HG03196 (cell line): ENCODE measurements around the gene DDX43.
A peak's percentile ranks its signal among the peaks of the same experiment; 100 is the strongest.
"Not testable (repeated sequence)": the region's sequence is repeated elsewhere in the genome, so short reads cannot be mapped to it uniquely, and the experiment has no call there.

Experiments used
- ATAC-seq: cut with Tn5 transposase; IDR thresholded peaks from one replicate; pipeline ENCODE4 v1.9.1; 2021; ENCODE audit not compliant: unreplicated experiment

Gene DDX43

DNA sequence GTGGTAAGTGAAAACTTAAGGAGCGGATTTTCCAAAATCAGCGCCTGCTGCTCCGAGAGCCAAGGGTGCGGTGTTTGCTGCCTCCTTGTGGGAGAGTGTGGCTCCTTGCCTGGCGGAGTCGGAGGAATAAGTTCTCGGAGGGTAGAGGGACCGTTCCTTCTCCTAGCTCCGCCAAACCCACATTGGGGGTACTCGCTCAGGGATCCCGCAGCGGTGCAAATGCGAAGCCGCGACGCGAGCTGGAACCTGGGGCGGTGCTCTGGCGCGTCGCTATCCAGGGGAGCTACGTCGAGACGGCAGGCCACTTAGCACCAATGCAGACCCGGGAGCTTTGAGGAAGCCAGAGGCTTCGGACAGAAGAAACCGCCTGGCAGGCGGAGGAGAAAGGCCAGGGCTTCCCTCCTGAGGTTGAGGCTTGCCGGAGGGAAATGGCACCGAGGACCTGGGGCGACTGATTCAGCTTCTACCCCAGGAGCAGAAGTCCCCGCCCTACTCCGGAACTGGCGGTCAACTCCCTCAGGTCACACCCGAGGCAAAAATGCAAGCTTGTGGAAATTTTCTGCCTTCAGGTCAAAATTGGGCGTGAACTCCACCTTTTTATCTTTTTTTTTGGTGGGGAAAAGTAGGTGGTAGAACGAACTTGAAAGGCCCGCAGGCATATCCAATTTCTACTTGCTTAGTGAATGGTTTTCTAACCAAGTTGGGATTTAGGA is 5.7 kb upstream of the DDX43 start:
- peak; percentile 81 for ATAC-seq

DNA sequence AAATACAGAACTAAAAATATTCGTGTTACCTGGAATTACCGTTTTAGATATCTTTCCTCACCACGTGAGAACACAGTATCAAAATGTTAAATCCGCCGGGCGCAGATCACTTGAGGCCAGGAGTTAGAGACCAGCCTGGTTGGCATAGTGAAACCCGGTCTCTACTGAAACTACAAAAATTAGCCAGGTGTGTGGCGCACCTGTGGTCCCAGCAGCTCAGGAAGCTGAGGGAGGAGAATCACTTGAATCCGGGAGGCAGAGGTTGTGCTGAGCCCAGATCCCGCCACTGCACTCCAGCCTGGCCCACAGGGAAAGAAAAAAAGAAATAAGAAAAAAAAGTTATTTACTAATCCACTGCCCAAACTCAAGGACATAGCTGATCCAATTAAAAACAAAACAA is 4.8 kb upstream of the DDX43 start:
- ATAC-seq: no peak

DNA sequence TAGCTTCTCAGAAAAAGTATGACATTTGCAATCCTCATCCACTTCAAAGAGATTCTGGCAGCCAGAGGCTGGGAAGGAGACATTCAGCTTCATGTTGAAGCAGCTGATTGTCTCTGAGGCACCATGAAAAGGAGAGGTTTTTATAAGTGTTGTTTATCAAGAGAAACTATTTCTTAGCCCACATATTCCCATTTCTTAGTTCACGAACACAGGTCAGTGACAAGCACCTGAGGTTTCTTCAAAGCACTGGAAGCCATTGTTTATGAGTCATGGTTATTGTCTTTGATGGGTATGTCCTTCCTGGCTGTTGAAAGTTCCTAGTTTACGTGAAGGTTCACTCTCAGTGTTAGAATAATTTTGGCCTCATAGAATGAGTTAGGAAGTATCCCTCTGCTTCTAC is 3.0 kb upstream of the DDX43 start:
- ATAC-seq: no peak

DNA sequence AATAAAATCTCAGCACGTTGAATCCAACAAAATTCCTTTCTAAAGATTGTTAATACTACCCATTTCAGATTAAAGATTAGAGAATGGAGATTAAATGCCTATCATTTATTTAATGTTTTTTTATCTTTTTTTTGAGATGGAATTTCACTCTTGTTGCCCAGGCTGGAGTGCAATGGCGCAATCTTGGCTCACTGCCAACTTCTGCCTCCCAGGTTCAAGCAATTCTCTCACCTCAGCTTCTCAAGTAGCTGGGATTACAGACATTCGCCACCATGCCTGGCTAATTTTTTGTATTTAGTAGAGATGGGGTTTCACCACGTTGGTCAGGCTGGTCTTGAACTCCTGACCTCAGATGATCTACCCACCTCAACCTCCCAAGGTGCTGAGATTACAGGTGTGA is 2.4 kb upstream of the DDX43 start:
- not testable (repeated sequence) for ATAC-seq

DNA sequence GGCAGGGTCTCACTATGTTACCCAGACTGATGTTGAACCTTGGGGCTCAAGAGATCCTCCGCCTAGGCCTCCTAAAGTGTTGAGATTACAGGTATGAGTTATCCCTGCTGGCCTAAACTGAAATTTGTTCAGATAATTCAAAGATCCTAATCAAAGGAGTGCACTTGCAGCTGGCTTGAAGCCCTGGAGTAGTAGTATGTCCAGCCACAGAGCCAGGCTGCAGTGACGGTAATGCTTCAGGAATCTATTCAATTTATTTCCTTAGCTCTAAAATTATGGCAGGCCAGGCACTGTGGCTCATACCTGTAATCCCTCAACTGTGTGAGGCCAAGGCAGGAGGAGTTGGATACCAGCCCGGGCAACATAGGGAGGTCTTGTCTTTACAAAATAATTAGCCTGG is 1.4 kb upstream of the DDX43 start:
- no peak for ATAC-seq

DNA sequence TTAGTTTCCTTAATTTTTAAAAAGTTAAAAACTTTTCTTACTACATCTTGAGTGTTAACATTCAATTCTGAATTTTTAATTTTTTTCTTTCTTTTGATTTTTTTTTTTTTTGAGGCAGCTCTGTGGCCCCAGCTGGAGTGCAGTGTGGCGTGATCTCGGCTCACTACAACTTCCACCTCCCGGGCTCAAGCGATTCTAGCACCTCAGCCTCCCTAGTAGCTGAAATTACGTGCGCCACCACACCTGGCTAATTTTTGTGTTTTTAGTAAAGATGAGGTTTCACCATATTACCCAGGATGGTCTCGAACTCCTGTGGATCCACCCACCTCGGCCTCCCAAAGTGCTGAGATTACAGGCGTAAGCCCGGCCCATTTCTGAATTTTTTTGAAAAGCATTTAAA is 1.2 kb downstream of the DDX43 start:
- ATAC-seq: no peak

DNA sequence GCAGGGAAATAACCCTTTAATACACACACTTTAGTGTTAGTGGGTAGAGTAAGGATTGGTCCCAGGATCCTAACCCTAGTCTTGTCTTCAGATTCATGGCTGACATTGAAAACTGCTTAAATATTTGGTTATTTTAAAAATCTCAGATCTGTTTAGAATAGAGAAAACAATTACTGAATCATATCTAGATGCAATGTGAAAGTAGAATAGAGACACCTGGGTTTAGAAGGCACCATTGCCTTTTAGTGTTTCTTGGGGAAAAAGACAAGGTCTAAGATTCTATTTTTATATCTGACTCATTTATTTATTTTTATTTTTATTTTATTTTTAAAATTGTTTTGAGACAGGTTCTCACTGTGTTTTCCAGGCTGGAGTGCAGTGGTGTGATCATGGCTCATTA is 6.0 kb downstream of the DDX43 start:
- ATAC-seq: no peak

DNA sequence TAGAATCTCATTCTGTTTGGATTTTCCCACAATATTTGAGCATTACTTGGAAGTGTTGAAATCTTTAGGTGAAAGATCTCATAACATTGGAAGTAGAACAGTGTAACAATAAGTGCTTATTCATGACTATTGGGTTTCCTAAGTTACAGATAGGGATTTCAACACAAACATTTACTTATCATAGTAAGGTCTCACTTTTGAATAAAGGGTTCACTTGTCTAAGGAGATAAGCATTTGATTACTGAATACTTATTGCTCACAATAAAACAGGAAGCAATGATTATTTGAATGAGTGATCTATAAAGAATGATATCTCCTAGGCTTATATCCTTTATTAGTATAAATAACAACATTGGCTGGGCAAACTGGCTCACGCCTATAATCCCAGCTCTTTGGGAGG is 14.8 kb downstream of the DDX43 start:
- no peak for ATAC-seq

DNA sequence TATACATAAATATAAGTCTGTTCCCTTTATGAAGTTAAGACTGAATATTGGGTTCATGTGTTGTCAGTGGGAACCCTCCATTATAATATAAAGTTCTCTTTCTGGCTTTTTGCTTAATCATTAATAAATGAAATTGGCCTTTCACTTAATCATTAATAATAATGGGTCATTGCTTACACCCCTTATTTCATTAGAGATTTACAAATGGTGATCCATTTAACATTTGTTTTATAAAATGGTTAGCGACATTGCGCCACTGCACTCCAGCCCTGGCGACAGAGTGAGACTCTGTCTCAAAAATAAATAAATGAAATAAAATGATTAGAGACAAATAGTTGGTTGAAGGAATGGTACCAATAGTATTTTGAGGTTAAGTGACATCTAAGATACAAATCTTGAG is 18.5 kb downstream of the DDX43 start:
- no peak for ATAC-seq

DNA sequence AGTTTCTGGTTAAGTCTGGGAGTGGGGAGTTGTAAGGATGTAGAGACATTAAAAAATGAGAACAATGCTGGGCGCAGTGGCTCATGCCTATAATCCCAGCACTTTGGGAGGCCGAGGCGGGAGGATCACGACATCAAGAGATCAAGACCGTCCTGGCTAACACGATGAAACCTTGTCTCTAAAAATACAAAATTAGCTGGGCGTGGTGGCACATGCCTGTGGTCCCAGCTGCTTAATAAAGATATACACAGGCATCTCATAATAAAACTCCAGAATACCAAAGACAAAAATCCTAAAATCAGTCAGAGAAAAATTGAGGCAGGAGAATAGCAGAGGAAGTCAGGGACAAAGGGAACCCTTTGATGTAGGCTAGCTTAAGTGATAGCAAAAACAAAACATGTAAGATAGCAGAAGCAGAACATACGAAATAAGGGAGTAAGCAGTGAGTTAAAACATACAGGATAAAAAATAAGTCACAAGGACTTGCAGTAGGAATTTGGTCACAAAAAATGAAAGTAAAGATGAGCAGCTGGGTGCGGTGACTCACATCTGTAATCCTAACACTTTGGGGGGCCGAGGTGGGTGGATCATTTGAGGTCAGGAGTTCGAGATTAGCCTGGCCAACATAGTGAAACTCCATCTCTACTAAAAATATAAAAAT is 23.6 kb downstream of the DDX43 start:
- ATAC-seq: no peak

DNA sequence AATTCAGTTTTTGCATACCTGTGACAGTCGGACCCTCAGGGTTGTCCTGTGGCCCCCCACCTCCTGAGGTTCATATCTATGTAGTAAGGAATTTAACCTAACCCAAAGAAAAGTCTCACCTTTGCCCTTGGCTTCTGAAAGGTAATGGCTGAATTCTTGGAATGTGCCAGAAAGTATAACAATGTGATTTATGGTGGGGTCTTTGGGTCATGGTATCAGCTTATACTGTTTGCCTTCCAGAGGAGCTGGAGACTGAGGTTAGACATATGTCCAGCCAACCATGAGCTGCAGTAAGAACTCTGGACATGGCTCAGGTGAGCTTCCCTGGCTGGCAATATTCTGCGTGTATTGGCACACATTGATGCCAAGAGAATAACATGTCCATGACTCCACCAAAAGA is 26.9 kb downstream of the DDX43 start:
- ATAC-seq: no peak

DNA sequence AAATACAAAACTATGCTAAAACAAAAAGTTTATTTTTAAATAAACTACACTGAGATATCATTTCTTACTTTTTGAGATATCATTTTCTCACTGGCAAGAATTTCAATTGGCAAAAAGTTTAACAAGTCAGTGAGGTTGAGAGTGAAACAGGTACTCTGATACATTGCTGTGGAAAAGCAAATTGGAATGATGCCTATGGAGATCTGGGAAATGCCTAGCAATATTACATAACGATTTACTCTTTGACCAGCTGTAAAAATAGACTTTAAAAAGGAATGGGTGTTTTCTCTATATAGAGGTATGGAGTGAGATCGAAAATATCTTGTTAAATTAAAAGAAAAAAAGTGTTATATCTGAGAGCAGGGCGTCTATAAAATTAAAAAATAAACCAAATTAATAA is 40.6 kb downstream of the DDX43 start:
- no peak for ATAC-seq

DNA sequence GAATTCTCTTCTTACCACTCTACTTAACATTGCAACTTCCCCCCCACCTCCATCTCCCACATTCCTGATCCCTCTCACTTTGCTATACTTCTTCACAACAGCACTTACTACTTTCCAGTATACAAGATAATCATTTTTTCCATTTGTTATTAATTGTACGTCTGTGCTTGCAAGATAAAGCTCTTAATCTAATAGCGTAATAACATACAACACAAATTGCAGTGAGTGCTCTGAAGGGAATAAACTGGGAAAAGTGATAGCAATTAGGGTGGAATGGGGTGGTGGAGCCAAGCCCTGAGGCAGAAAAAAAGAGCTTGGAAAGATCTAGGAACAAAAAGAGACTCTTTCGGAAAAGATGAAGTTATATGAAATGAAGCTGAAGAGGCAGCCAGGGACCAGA is 48.9 kb downstream of the DDX43 start:
- ATAC-seq: no peak

DNA sequence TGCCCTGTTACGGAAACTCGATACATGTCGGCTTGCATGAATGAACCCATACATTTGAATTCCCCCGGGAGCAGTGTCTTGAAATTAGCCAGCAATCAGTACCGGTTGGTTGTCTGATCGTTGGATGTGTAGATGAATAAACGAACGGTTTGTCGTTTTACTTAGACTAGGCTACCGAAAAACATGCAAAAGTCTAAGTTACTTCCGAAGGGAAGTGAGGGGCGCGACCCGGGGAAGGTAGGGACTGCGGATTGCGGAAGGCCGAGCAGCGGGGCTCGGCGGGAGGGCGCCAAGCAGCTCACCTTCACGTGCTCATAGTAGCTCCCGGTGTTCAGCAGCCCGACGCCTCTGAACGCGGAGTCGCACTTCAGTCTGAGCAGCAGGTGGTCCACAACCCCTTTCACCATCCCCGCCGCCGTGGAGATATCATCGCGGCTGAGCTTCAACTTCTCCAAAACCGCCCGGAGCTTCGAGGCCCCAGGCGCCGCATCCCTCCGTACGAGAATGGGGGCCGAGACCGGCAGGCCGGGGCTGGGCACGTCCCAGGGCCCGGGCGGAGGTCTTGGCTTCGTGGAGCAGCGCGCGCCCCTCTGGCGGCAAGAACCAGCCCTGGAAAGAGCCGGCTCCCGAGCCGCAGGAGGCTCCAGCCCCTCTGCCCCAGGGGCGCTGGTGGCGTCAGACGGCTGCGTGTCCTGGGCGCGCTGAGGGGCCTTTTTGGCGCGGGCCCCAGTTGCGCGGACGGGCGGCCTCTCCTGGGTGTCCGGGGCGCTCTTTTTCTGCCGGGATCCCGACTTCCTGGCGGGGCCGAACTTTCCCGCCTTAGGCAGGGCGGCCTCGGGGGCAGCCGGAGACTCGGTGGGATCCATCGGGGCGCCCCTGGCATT is 56.8 kb downstream of the DDX43 start:
- ATAC-seq: peak; percentile 59

DNA sequence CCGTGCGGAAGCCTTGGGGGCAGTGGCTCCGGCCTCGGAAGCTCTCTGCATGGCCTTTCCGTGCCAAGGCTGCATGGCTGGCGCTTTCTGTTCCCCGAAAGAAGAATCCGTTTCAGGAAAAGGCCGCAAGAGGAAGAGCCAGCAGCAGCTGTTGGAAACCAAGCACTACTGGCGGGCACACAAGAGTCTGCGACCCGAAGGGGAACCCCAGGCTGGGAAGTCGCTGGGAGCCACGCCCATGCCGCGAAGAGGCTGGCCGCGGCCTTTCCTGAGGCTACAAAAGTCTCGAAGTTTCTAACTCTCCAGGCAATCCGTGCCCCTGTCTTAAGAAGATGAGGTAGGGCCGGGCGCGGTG is 57.5 kb downstream of the DDX43 start, which contains the start of gene CGAS:
Gene CGAS, minus strand, starts transcription at position 191 of the 355 bp plus-strand sequence. Its CDS starts 116 bp downstream, at position 75.
- ATAC-seq: peak; percentile 76

DNA sequence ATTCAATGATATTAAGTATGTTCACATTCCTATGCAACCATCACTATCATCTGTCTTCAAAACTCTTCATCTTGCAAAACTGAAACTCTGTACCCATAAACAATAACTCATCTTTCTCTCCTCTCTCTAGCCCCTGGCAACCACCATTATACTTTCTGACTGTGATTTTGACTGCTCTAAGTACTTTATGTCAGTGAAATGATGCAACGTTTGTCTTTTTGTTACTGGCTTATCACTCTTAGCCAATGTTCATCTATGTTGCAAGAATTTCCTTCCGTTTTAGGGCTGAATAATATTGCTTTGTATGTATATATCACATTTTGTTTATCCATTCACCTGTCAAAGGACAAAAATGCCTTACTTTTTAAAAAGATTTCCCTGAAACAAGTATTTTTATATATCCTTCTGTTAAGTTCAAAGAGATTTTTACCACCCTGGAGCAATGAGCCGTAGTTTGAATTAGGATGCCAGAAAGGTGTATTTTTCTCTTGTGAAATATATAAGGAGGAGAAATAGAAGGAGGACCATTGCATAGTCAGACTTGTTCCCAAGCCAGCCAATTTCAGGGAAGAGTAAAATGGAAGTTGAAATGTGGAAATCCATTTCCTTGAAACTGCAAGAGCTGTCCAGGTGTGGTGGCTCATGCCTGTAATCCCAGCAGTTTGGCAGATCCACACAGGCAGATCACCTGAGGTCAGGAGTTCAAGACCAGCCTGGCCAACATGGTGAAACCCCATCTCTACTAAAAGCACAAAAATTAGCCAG is 61.4 kb downstream of the DDX43 start:
- ATAC-seq: no peak

DNA sequence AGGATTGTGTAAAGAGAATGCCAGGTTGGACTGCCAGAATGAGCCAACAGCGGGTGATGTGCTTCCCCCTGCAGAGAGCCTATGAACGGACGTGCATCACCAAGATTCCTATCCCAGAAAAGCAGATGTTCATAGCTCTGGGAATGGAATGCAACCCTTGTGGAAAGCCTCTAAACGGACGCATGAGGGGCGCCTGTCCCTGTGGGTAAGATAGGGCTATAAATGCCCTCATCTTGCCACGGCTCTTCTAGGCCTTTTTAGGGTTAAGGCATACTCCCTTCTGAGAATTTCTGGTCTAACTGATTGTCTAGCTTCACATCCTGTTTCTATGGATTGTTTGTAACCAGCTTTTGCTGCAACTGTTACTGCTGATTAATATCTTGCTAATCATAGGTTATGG is 64.8 kb downstream of the DDX43 start:
- not testable (repeated sequence) for ATAC-seq

DNA sequence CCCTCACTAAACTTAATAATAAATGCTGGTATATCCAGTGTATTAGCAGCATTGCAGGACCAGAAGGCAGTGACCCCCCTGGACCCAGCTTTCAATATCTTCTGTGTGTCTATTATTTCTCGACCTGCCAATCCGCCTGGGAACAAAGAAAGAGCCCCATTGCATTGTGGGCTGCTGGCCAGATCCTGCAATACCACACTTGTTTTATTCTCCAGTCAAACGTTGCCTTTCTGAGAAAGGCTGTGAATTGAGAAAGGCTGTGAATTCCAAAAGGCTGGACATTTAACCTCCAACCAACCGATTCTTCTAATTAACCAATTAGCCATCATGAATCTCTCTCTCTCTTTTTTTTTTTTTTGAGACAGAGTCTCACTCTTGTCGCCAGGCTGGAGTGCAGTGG is 65.4 kb downstream of the DDX43 start:
- no peak for ATAC-seq

DNA sequence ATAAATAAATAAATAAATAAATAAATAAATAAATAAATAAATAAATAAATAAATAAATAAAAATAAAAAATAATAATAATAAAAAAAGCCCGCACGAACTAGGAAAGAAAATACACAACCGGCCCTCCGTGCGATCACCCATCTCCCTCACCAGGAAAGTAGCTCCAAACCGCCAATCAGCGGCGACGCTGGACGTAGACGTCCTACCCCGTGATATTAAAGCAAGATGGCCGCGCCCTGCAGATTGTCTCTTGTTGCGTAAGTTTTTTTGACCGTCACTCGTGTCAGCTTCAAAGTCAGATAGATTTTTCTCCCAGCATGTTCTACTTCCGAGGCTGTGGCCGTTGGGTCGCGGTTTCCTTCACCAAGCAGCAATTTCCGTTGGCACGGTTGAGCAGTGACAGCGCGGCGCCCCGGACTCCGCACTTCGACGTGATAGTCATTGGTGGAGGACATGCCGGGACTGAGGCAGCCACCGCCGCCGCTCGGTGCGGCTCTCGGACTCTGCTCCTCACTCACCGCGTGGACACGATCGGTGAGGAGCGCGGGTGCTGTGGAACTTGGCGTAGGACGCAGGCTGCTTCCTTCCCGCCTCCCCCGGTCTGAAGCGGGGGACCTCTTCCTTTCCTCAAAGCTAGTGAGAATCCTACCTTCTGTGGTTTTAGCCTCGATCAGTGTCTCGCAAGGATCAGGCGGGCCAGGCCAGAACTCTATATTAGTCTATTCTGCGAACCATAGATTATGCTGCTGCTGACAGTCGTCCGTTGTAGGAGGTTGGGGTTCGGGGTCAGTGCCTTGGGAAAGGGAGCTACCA is 67.1 kb downstream of the DDX43 start, which contains the start of gene MTO1:
Gene MTO1, plus strand, starts transcription at position 201 of the 814 bp plus-strand sequence. Its CDS starts 118 bp downstream, at position 319.
- ATAC-seq: peak; percentile 92
